ENCODE results near the gene ITGAE.

DNA sequence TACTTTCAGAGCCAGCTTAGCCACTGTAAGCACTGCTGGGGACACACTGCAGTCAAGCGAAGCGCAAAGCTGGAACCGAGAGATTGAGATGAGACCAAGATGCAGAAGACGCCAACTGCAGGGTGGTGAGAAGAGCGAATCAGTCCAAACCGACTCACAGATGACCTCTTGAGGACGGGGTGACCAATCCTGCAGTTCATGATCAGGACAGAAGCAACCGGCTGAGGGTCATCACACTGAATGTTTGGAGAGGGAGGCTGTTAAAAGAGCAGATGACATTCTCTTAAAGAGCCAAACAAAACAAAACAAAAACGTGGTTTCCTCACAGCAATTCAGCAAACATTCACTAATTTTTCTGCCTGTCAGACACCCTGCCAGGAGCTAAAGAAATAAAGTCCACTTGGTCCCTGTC, 68.8 kb downstream of the ITGAE start:
- no peak for TF ChIP-seq GATA2 (IDR thresholded peaks at IDR 0.05; ENCODE audit: low read depth, low read length)
- TF ChIP-seq GATA3 (IDR thresholded peaks at IDR 0.05; ENCODE audit: low read depth, low read length): no peak
